ENCODE data around the gene SLC45A2.

GRCh38 chr5:33938507-33938796, 46.0 kb downstream of the SLC45A2 start:
- no peak for TF ChIP-seq CTCF (conservative IDR thresholded peaks at IDR 0.05; ENCODE audit: low read depth, low read length)
- no peak for TF ChIP-seq EZH2 (IDR thresholded peaks at IDR 0.05; ENCODE audit: borderline replicate concordance, low read depth, low read length, poor library complexity, severe bottlenecking)

Measured in A673 (cell line).